H9 (cell line): ENCODE results near the gene ANKK1. TPM values are rescaled to one million over a fixed set of nuclear protein-coding genes. Genes with fewer than 3 reads are reported as not detected.

Experiments used
- DNase-seq: peaks from one replicate; pipeline ENCODE4 v3.0.0-alpha.2; 2017
- H2AFZ ChIP-seq: one replicate; pipeline ENCODE4 v1.6.1; 2013; ENCODE audit warnings: mild to moderate bottlenecking, low read length, control low read depth, moderate library complexity
- H2AK5ac ChIP-seq: 2 replicates; pipeline ENCODE4 v1.6.1; 2013; ENCODE audit warnings: low read length, control low read depth, mixed read lengths; ENCODE audit not compliant: insufficient read length
- H2BK120ac ChIP-seq: one replicate; pipeline ENCODE4 v1.6.1; 2013; ENCODE audit warnings: low read depth, mild to moderate bottlenecking, low read length, control low read depth, inconsistent platforms; ENCODE audit not compliant: poor library complexity, severe bottlenecking
- H2BK12ac ChIP-seq: 2 replicates; pipeline ENCODE4 v1.6.1; 2013; ENCODE audit warnings: low read length, control low read depth, mixed read lengths, low read depth; ENCODE audit not compliant: insufficient read length
- H2BK15ac ChIP-seq: 2 replicates; pipeline ENCODE4 v1.6.1; 2013; ENCODE audit warnings: low read depth, low read length, control low read depth
- H2BK20ac ChIP-seq: one replicate; pipeline ENCODE4 v1.6.1; 2013; ENCODE audit warnings: low read depth, mild to moderate bottlenecking, low read length, control low read depth, inconsistent platforms; ENCODE audit not compliant: poor library complexity, severe bottlenecking
- H2BK5ac ChIP-seq: 2 replicates; pipeline ENCODE4 v1.6.1; 2013; ENCODE audit warnings: low read length, control low read depth, mixed read lengths; ENCODE audit not compliant: insufficient read length
- H3K14ac ChIP-seq: 2 replicates; pipeline ENCODE4 v1.6.1; 2013; ENCODE audit warnings: low read length, control low read depth; ENCODE audit not compliant: insufficient read depth
- H3K18ac ChIP-seq: 2 replicates; pipeline ENCODE4 v1.6.1; 2013; ENCODE audit warnings: low read depth, mild to moderate bottlenecking, mixed read lengths, low read length, control low read depth; ENCODE audit not compliant: insufficient read length
- H3K23ac ChIP-seq: 2 replicates; pipeline ENCODE4 v1.6.1; 2013; ENCODE audit warnings: low read length, control low read depth, mixed read lengths, low read depth; ENCODE audit not compliant: insufficient read length
- H3K23me2 ChIP-seq: 2 replicates; pipeline ENCODE4 v1.6.1; 2013; ENCODE audit warnings: low read depth, mild to moderate bottlenecking, mixed read lengths, low read length, control low read depth; ENCODE audit not compliant: insufficient read length, poor library complexity, severe bottlenecking
- H3K27ac ChIP-seq: 2 replicates; pipeline ENCODE4 v1.5.1; 2013; ENCODE audit warnings: low read length, control low read depth, mixed read lengths, low read depth; ENCODE audit not compliant: insufficient read length
- H3K27me3 ChIP-seq: 2 replicates; pipeline ENCODE4 v1.6.1; 2013; ENCODE audit warnings: low read length, control low read depth, inconsistent platforms; ENCODE audit not compliant: insufficient read depth
- H3K4ac ChIP-seq: 2 replicates; pipeline ENCODE4 v1.6.1; 2013; ENCODE audit warnings: low read depth, mild to moderate bottlenecking, control low read depth, inconsistent platforms, low read length, moderate library complexity
- H3K4me1 ChIP-seq: 2 replicates; pipeline ENCODE4 v1.6.1; 2013; ENCODE audit warnings: low read length, control low read depth, inconsistent platforms; ENCODE audit not compliant: insufficient read depth
- H3K4me2 ChIP-seq: 2 replicates; pipeline ENCODE4 v1.6.1; 2013; ENCODE audit warnings: low read length, control low read depth, mixed read lengths; ENCODE audit not compliant: insufficient read length, insufficient read depth
- H3K56ac ChIP-seq: 2 replicates; pipeline ENCODE4 v1.6.1; 2013; ENCODE audit warnings: low read depth, mild to moderate bottlenecking, mixed read lengths, low read length, control low read depth; ENCODE audit not compliant: insufficient read length
- H3K79me1 ChIP-seq: 2 replicates; pipeline ENCODE4 v1.6.1; 2013; ENCODE audit warnings: low read depth, mild to moderate bottlenecking, moderate library complexity, low read length, control low read depth, inconsistent platforms; ENCODE audit not compliant: insufficient read depth, poor library complexity, severe bottlenecking
- H3K79me2 ChIP-seq: 2 replicates; pipeline ENCODE4 v1.6.1; 2013; ENCODE audit warnings: low read length, control low read depth, inconsistent platforms; ENCODE audit not compliant: insufficient read depth
- H3K9ac ChIP-seq: 2 replicates; pipeline ENCODE4 v1.6.1; 2013; ENCODE audit warnings: low read length, control low read depth, mixed read lengths; ENCODE audit not compliant: insufficient read length; ENCODE audit errors: extremely low read depth
- H3K9me3 ChIP-seq: one replicate; pipeline ENCODE4 v1.6.1; 2013; ENCODE audit warnings: low read depth, low read length, inconsistent platforms; ENCODE audit not compliant: control insufficient read depth
- H3T11ph ChIP-seq: one replicate; pipeline ENCODE4 v1.6.1; 2013; ENCODE audit warnings: mild to moderate bottlenecking, low read length, control low read depth, inconsistent platforms
- H4K20me1 ChIP-seq: one replicate; pipeline ENCODE4 v1.6.1; 2013; ENCODE audit not compliant: control insufficient read depth, insufficient read length, insufficient read depth
- H4K5ac ChIP-seq: 2 replicates; pipeline ENCODE4 v1.6.1; 2013; ENCODE audit warnings: low read depth, mild to moderate bottlenecking, mixed read lengths, low read length, control low read depth; ENCODE audit not compliant: insufficient read length
- H4K8ac ChIP-seq: replicated peaks from 2 replicates; pipeline ENCODE4 v1.6.1; 2013; ENCODE audit warnings: low read length, control low read depth, mixed read lengths, low read depth; ENCODE audit not compliant: insufficient read length
- H4K91ac ChIP-seq: 2 replicates; pipeline ENCODE4 v1.6.1; 2013; ENCODE audit warnings: low read depth, mild to moderate bottlenecking, moderate library complexity, mixed read lengths, low read length, control low read depth; ENCODE audit not compliant: insufficient read length
- H3K27ac Mint-ChIP-seq, 3 experiments: 2 replicates in 2 of 3; 3 replicates in 1 of 3; pipeline ENCODE4 v1.8.0; 2020 to 2021; ENCODE audit warnings: mixed read lengths in 3 of 3, mild to moderate bottlenecking in 1 of 3, moderate library complexity in 1 of 3
- H3K27me3 Mint-ChIP-seq: 2 replicates; pipeline ENCODE4 v1.8.0; 2021; ENCODE audit warnings: low read depth, mild to moderate bottlenecking, moderate library complexity, mixed read lengths
- H3K36me3 Mint-ChIP-seq, 3 experiments: 2 replicates in 2 of 3; 3 replicates in 1 of 3; pipeline ENCODE4 v1.8.0; 2020 to 2021; ENCODE audit warnings: low read depth in 3 of 3, mixed read lengths in 3 of 3; ENCODE audit not compliant: insufficient read depth in 1 of 3
- H3K4me1 Mint-ChIP-seq, 2 experiments: 2 replicates each; pipeline ENCODE4 v1.8.0; 2020; ENCODE audit warnings: mixed read lengths in 2 of 2
- H3K4me3 Mint-ChIP-seq, 2 experiments: 2 replicates in 1 of 2; 3 replicates in 1 of 2; pipeline ENCODE4 v1.8.0; 2020 to 2021; ENCODE audit warnings: mild to moderate bottlenecking in 2 of 2, mixed read lengths in 2 of 2, moderate library complexity in 1 of 2
- H3K9me3 Mint-ChIP-seq, 2 experiments: 2 replicates in 1 of 2; 3 replicates in 1 of 2; pipeline ENCODE4 v1.8.0; 2020; ENCODE audit warnings: mild to moderate bottlenecking in 2 of 2, mixed read lengths in 2 of 2, moderate library complexity in 1 of 2
- CTCF ChIP-seq: fragments of 200-600 bp; sonication (generic); conservative IDR thresholded peaks from 3 replicates; pipeline ENCODE4 v1.8.0; 2021; ENCODE audit warnings: antibody characterized with exemption, mild to moderate bottlenecking
- WGBS: extraction: QIAGEN DNeasy Blood & Tissue Kit; methylation state at CpG from one replicate; pipeline ENCODE4 v1.1.7; 2013; ENCODE audit warnings: missing lambda C conversion rate, low lambda C conversion rate, mixed read lengths; ENCODE audit not compliant: insufficient read length; ENCODE audit errors: extremely low coverage; 5-methylcytosine and 5-hydroxymethylcytosine counted together
- total RNA-seq: library from RNA; stranded (reverse); gene quantifications from 2 replicates; pipeline ENCODE4 v1.2.1, GENCODE V29; 2021

The ANKK1 gene
- total RNA-seq, 1 experiment from 2014 or later: 0.20 TPM

GRCh38 chr11:113435190-113435968 is 47.8 kb downstream of the ANKK1 start:
- H2BK5ac ChIP-seq: no peak overlapping the region
- no peak overlapping the region for H2BK12ac ChIP-seq
- no peak overlapping the region for H2BK120ac ChIP-seq
- no peak overlapping the region for H3K4me2 ChIP-seq
- no peak overlapping the region for H3K14ac ChIP-seq
- Mint-ChIP-seq H3K36me3 (no peaks in the 10 kb centered on the region; a peak in 1 of 7 replicates), H3K4me3 (no peak overlapping the region), H3K4me1 (peaks cover 12 to 16% of the 10 kb centered on the region in 2 experiments), H3K9me3 (no peaks in the 10 kb centered on the region), H3K27ac (no peak overlapping the region), H3K27me3 (peaks cover 3% of the 10 kb centered on the region)
- no peak overlapping the region for H3K56ac ChIP-seq
- H3K27me3 ChIP-seq: no peaks in the 10 kb centered on the region
- no peaks in the 10 kb centered on the region for H3K79me2 ChIP-seq
- H2AFZ ChIP-seq: no peak overlapping the region
- H3K23ac ChIP-seq: no peak overlapping the region
- H3K18ac ChIP-seq: no peak overlapping the region
- peaks cover 4% of the 10 kb centered on the region; the same call in 1 of the 2 replicates for H3K4me1 ChIP-seq
- no peak overlapping the region for H2AK5ac ChIP-seq
- no peak overlapping the region for H4K8ac ChIP-seq
- H3T11ph ChIP-seq: no peak overlapping the region
- H3K4ac ChIP-seq: no peak overlapping the region
- H3K23me2 ChIP-seq: no peaks in the 10 kb centered on the region
- H3K27ac ChIP-seq: no peak overlapping the region
- WGBS: no CpG with 5 or more reads among the region's 8 CpGs
- no peak overlapping the region for H4K5ac ChIP-seq
- H2BK20ac ChIP-seq: no peak overlapping the region
- H3K9ac ChIP-seq: no peak overlapping the region
- H3K9me3 ChIP-seq: no peaks in the 10 kb centered on the region
- H4K20me1 ChIP-seq: no peaks in the 10 kb centered on the region
- no peak overlapping the region for H4K91ac ChIP-seq
- no peak for DNase-seq
- no peaks in the 10 kb centered on the region for H3K79me1 ChIP-seq
- TF ChIP-seq CTCF: no peak
- H2BK15ac ChIP-seq: no peak overlapping the region
